ENCODE measurements around the gene PXYLP1.
"Not testable (repeated sequence)": the region's sequence is repeated elsewhere in the genome, so short reads cannot be mapped to it uniquely, and the experiment has no call there.

The PXYLP1 gene

GRCh38 chr3:141211306-141211705 lies 20.3 kb upstream of the PXYLP1 start:
- H3K27me3 ChIP-seq (ENCODE audit: insufficient read depth, low read length), result peaks cover 11% of the 10 kb centered on the region; the same call in 1 of the 2 replicates
- H3K27ac ChIP-seq (ENCODE audit: low read depth, low read length); H3K4me1 ChIP-seq (ENCODE audit: control insufficient read depth, insufficient read depth, low read length, unreplicated experiment); H3K36me3 ChIP-seq (ENCODE audit: insufficient read depth, low read length); H3K4me3 ChIP-seq (ENCODE audit: low read depth, low read length); H2AFZ ChIP-seq (ENCODE audit: low read length, unreplicated experiment); H3K79me2 ChIP-seq (ENCODE audit: control insufficient read depth, insufficient read depth, low read length, unreplicated experiment): not testable (repeated sequence)

GRCh38 chr3:141212101-141212500 lies 19.5 kb upstream of the PXYLP1 start:
- Histone ChIP-seq H2AFZ (ENCODE audit: low read length, unreplicated experiment) (no peak overlapping the region), H3K27ac (ENCODE audit: low read depth, low read length) (no peak overlapping the region), H3K4me1 (ENCODE audit: control insufficient read depth, insufficient read depth, low read length, unreplicated experiment) (no peaks in the 10 kb centered on the region), H3K4me3 (ENCODE audit: low read depth, low read length) (no peak overlapping the region), H3K79me2 (ENCODE audit: control insufficient read depth, insufficient read depth, low read length, unreplicated experiment) (no peaks in the 10 kb centered on the region), H3K27me3 (ENCODE audit: insufficient read depth, low read length) (peaks cover 16% of the 10 kb centered on the region; the same call in 1 of the 2 replicates), H3K36me3 (ENCODE audit: insufficient read depth, low read length) (no peaks in the 10 kb centered on the region)

- no peaks in the 10 kb centered on the region for H3K4me1 ChIP-seq (ENCODE audit: control insufficient read depth, insufficient read depth, low read length, unreplicated experiment)
- no peak overlapping the region for H3K4me3 ChIP-seq (ENCODE audit: low read depth, low read length)
- no peaks in the 10 kb centered on the region for H3K36me3 ChIP-seq (ENCODE audit: insufficient read depth, low read length)
- H3K79me2 ChIP-seq (ENCODE audit: control insufficient read depth, insufficient read depth, low read length, unreplicated experiment), result no peaks in the 10 kb centered on the region
- H2AFZ ChIP-seq (ENCODE audit: low read length, unreplicated experiment), result no peak overlapping the region
- H3K27ac ChIP-seq (ENCODE audit: low read depth, low read length), result no peak overlapping the region
- peaks cover 20% of the 10 kb centered on the region for H3K27me3 ChIP-seq (ENCODE audit: insufficient read depth, low read length)
Observed at GRCh38 chr3:141212555-141212954, 19.1 kb upstream of the PXYLP1 start.

GRCh38 chr3:141216975-141217374 lies 14.7 kb upstream of the PXYLP1 start:
- no peak overlapping the region for H2AFZ ChIP-seq (ENCODE audit: low read length, unreplicated experiment)
- H3K79me2 ChIP-seq (ENCODE audit: control insufficient read depth, insufficient read depth, low read length, unreplicated experiment), result no peaks in the 10 kb centered on the region
- no peaks in the 10 kb centered on the region for H3K36me3 ChIP-seq (ENCODE audit: insufficient read depth, low read length)
- peaks cover 60% of the 10 kb centered on the region for H3K27me3 ChIP-seq (ENCODE audit: insufficient read depth, low read length)
- no peak overlapping the region for H3K27ac ChIP-seq (ENCODE audit: low read depth, low read length)
- no peak overlapping the region for H3K4me3 ChIP-seq (ENCODE audit: low read depth, low read length)
- no peaks in the 10 kb centered on the region for H3K4me1 ChIP-seq (ENCODE audit: control insufficient read depth, insufficient read depth, low read length, unreplicated experiment)

- H3K36me3 ChIP-seq (ENCODE audit: insufficient read depth, low read length), result no peaks in the 10 kb centered on the region
- H3K4me1 ChIP-seq (ENCODE audit: control insufficient read depth, insufficient read depth, low read length, unreplicated experiment), result no peaks in the 10 kb centered on the region
- no peak overlapping the region for H2AFZ ChIP-seq (ENCODE audit: low read length, unreplicated experiment)
- H3K27ac ChIP-seq (ENCODE audit: low read depth, low read length), result no peak overlapping the region
- peaks cover 63% of the 10 kb centered on the region for H3K27me3 ChIP-seq (ENCODE audit: insufficient read depth, low read length)
- H3K79me2 ChIP-seq (ENCODE audit: control insufficient read depth, insufficient read depth, low read length, unreplicated experiment), result no peaks in the 10 kb centered on the region
- H3K4me3 ChIP-seq (ENCODE audit: low read depth, low read length), result no peak overlapping the region
Observed at GRCh38 chr3:141217389-141217788, 14.2 kb upstream of the PXYLP1 start.

GRCh38 chr3:141218162-141218835 lies 13.3 kb upstream of the PXYLP1 start:
- Histone ChIP-seq H3K27me3 (ENCODE audit: insufficient read depth, low read length) (peaks cover 68% of the 10 kb centered on the region), H3K27ac (ENCODE audit: low read depth, low read length) (no peak overlapping the region), H3K79me2 (ENCODE audit: control insufficient read depth, insufficient read depth, low read length, unreplicated experiment) (no peaks in the 10 kb centered on the region), H3K36me3 (ENCODE audit: insufficient read depth, low read length) (no peaks in the 10 kb centered on the region), H3K4me1 (ENCODE audit: control insufficient read depth, insufficient read depth, low read length, unreplicated experiment) (no peaks in the 10 kb centered on the region), H2AFZ (ENCODE audit: low read length, unreplicated experiment) (no peak overlapping the region), H3K4me3 (ENCODE audit: low read depth, low read length) (no peak overlapping the region)

- Histone ChIP-seq H3K27ac (ENCODE audit: low read depth, low read length) (no peak overlapping the region), H3K27me3 (ENCODE audit: insufficient read depth, low read length) (peaks cover 68% of the 10 kb centered on the region), H3K79me2 (ENCODE audit: control insufficient read depth, insufficient read depth, low read length, unreplicated experiment) (no peaks in the 10 kb centered on the region), H2AFZ (ENCODE audit: low read length, unreplicated experiment) (no peak overlapping the region), H3K36me3 (ENCODE audit: insufficient read depth, low read length) (no peaks in the 10 kb centered on the region), H3K4me3 (ENCODE audit: low read depth, low read length) (no peak overlapping the region), H3K4me1 (ENCODE audit: control insufficient read depth, insufficient read depth, low read length, unreplicated experiment) (no peaks in the 10 kb centered on the region)
Observed at GRCh38 chr3:141218926-141219325, 12.7 kb upstream of the PXYLP1 start.

GRCh38 chr3:141223673-141224166 lies 7.9 kb upstream of the PXYLP1 start:
- Histone ChIP-seq H3K27me3 (ENCODE audit: insufficient read depth, low read length) (peaks cover 59% of the 10 kb centered on the region), H3K27ac (ENCODE audit: low read depth, low read length) (no peak overlapping the region), H3K36me3 (ENCODE audit: insufficient read depth, low read length) (no peaks in the 10 kb centered on the region), H2AFZ (ENCODE audit: low read length, unreplicated experiment) (no peak overlapping the region), H3K4me3 (ENCODE audit: low read depth, low read length) (no peak overlapping the region), H3K4me1 (ENCODE audit: control insufficient read depth, insufficient read depth, low read length, unreplicated experiment) (no peaks in the 10 kb centered on the region), H3K79me2 (ENCODE audit: control insufficient read depth, insufficient read depth, low read length, unreplicated experiment) (no peaks in the 10 kb centered on the region)

GRCh38 chr3:141225939-141226338 lies 5.7 kb upstream of the PXYLP1 start:
- H3K27me3 ChIP-seq (ENCODE audit: insufficient read depth, low read length), result peaks cover 37% of the 10 kb centered on the region
- no peak overlapping the region for H3K27ac ChIP-seq (ENCODE audit: low read depth, low read length)
- H3K79me2 ChIP-seq (ENCODE audit: control insufficient read depth, insufficient read depth, low read length, unreplicated experiment), result no peaks in the 10 kb centered on the region
- H3K4me1 ChIP-seq (ENCODE audit: control insufficient read depth, insufficient read depth, low read length, unreplicated experiment), result no peaks in the 10 kb centered on the region
- H2AFZ ChIP-seq (ENCODE audit: low read length, unreplicated experiment), result no peak overlapping the region
- H3K36me3 ChIP-seq (ENCODE audit: insufficient read depth, low read length), result no peaks in the 10 kb centered on the region
- H3K4me3 ChIP-seq (ENCODE audit: low read depth, low read length), result no peak overlapping the region

- Histone ChIP-seq H2AFZ (ENCODE audit: low read length, unreplicated experiment) (no peak overlapping the region), H3K4me1 (ENCODE audit: control insufficient read depth, insufficient read depth, low read length, unreplicated experiment) (no peaks in the 10 kb centered on the region), H3K27ac (ENCODE audit: low read depth, low read length) (no peak overlapping the region), H3K27me3 (ENCODE audit: insufficient read depth, low read length) (peaks cover 25% of the 10 kb centered on the region; the same call in 1 of the 2 replicates), H3K4me3 (ENCODE audit: low read depth, low read length) (no peak overlapping the region), H3K79me2 (ENCODE audit: control insufficient read depth, insufficient read depth, low read length, unreplicated experiment) (no peaks in the 10 kb centered on the region), H3K36me3 (ENCODE audit: insufficient read depth, low read length) (no peaks in the 10 kb centered on the region)
Observed at GRCh38 chr3:141227216-141227615, 4.4 kb upstream of the PXYLP1 start.

GRCh38 chr3:141227752-141228151 lies 3.9 kb upstream of the PXYLP1 start:
- Histone ChIP-seq H3K4me3 (ENCODE audit: low read depth, low read length) (no peak overlapping the region), H3K4me1 (ENCODE audit: control insufficient read depth, insufficient read depth, low read length, unreplicated experiment) (no peaks in the 10 kb centered on the region), H2AFZ (ENCODE audit: low read length, unreplicated experiment) (no peak overlapping the region), H3K27me3 (ENCODE audit: insufficient read depth, low read length) (peaks cover 20% of the 10 kb centered on the region; the same call in 1 of the 2 replicates), H3K27ac (ENCODE audit: low read depth, low read length) (no peak overlapping the region), H3K36me3 (ENCODE audit: insufficient read depth, low read length) (no peaks in the 10 kb centered on the region), H3K79me2 (ENCODE audit: control insufficient read depth, insufficient read depth, low read length, unreplicated experiment) (no peaks in the 10 kb centered on the region)
